ENCODE results near the gene LYRM4.
A peak's percentile ranks its signal among the peaks of the same experiment; 100 is the strongest.

Gene LYRM4

DNA sequence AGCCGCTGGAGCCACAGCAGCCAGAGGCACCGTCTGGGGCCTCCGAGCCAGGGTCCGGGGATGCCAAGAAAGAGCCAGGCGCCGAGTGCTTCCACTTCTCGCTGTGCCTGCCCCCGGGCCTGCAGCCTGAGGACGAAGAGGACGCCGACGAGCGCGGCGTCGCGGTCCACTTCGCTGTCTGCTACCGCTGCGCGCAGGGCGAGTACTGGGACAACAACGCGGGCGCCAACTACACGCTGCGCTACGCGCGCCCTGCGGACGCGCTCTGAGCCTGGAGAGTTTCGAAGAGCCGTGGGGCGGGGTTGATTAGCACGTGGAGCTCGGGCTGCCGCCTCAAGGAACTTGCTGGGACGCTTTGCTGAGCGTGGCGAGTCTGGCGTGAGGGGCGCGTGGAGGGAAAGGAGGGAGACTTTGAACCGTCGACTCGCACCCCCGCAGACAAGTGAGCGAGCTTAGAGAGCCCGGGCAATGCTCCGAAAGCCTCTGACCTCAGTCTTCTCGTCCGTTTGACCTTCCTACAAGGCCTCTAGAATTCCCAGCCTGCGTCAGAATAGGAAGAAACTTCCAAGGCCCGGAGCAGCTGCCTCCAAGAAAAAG, 174.4 kb downstream of the LYRM4 start:
- no peak overlapping the region for H3K27ac ChIP-seq
- DNase-seq (ENCODE audit: low read depth, low spot score): no peak

DNA sequence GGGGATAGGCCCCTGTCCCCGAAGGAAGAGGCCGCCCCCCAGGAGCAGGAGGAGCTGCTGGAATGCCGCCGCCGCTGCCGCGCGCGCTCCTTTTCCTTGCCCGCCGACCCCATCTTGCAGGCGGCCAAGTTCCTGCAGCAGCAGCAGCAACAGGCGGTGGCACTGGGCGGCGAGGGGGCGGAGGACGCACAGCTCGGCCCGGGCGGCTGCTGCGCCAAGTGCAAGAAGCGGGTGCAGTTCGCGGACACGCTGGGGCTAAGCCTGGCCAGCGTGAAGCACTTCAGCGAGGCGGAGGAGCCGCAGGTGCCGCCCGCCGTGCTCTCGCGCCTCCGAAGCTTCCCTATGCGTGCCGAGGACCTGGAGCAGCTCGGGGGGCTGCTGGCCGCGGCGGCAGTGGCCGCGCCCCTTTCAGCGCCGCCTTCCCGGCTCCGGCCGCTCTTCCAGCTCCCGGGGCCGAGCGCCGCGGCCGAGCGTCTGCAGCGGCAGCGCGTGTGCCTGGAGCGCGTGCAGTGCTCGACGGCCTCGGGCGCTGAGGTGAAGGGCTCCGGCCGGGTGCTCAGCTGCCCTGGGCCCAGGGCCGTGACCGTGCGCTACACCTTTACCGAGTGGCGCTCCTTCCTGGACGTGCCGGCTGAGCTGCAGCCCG, 175.0 kb downstream of the LYRM4 start:
- DNase-seq (ENCODE audit: low read depth, low spot score): no peak
- no peak overlapping the region for H3K27ac ChIP-seq

DNA sequence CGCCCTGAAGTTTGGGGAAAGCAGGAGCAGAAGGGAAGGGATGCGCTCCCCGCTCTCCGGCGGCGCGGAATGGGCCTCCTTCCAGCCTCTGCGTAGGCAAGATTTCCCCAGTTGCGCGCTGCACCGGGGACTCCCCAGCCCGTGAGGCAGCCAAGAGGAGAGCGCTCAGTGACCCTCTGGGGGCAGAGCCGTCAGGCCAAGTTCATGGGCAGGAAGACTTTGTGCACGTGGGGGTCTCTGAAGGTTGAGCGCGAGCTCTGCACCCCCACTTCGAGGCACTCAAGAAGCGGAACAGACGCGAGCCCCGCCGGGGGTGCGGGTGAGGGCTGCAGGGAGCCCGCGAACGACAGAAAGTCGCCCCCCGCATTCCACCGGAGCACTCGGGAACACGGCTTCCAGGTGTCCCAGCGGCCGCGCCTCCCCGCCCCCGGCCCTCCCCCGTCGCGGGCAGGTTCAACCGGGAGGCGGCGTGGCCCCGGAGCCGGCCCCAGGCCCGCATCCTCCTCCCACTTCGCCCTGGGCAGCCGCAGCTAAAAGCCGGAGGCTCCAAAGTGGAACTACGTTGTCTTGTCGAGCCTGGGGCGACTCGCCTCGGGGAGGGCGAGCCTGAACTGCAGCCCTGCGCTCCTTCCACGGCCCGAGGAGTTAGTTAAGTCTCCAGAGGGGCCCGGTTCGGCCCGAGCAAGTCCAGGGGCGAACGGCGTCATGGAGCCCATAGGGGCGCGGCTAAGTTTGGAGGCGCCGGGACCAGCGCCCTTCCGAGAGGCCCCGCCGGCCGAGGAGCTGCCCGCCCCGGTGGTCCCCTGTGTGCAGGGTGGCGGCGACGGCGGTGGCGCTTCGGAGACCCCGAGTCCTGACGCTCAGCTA, 175.7 kb downstream of the LYRM4 start, which contains the start of gene PPP1R3G:
PPP1R3G (plus strand) TSS at position 561 of the 867 bp plus-strand sequence; CDS start at position 706, 145 bp downstream.
- no peak for DNase-seq (ENCODE audit: low read depth, low spot score)
- H3K27ac ChIP-seq: no peak within 1 kb of the TSS

DNA sequence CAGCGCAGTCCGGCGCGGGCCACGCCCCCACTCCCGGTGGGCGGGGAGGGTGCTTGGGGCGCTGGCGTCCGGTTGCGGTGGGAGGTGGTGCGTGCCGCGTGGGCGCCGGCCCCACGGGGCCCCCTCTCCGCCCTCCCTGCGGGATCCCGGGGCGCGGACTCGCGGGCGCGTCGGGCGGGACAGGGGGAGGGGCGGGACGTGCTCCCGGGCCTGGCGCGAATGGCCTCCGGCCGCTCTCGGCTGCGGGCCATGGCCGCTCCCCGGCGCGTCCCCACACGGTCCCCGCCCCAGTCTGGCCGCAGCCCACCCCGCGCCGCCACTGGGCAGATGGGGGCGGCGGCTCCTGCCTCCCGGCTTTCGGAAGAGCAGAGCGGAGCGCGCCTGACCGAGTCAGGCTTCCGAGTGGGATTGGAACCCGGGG, 176.4 kb downstream of the LYRM4 start:
- DNase-seq (ENCODE audit: low read depth, low spot score): no peak
- no peak overlapping the region for H3K27ac ChIP-seq

DNA sequence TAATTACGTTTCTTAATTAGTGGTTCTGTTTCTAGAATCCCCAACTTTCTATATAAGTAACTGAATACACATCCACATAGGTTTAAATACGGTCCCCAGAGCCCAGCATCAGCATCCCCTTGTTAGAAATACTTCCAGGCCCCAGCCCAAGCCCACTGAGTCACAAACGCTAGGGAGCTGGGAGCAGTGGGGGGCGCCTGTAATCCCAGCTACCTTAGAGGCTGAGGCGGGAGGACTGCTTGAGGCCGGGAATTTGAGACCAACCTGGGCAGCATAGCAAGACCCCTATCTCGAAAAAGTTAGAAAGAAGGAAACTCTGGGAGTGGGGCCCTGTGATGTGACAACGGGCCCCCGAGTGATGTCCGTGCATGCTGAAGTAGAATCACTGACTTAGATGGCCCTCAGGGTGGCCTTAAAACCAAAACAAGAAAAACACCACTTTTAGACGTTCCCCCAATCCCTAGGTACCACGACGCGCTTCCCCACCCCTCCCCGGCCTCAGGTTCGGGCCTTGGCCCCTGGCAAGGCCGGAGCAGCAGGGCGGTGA, 176.9 kb downstream of the LYRM4 start:
- no peak for DNase-seq (ENCODE audit: low read depth, low spot score)
- no peak overlapping the region for H3K27ac ChIP-seq

DNA sequence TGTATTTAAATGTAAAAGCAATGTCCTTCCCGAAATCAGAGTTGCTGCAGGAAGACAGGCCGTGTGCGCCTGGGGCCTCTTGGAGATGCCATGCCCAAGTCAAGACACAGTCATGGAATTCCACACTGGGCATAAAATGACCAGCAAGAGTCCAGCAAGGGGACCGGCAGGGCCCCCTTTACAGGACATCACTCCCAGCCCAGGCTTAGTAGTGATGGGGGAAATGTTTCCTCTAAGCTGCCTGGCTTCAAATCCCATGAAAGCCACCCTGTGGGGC, 177.5 kb downstream of the LYRM4 start:
- no peak for DNase-seq (ENCODE audit: low read depth, low spot score)
- peak overlapping the region; percentile 49 for H3K27ac ChIP-seq

DNA sequence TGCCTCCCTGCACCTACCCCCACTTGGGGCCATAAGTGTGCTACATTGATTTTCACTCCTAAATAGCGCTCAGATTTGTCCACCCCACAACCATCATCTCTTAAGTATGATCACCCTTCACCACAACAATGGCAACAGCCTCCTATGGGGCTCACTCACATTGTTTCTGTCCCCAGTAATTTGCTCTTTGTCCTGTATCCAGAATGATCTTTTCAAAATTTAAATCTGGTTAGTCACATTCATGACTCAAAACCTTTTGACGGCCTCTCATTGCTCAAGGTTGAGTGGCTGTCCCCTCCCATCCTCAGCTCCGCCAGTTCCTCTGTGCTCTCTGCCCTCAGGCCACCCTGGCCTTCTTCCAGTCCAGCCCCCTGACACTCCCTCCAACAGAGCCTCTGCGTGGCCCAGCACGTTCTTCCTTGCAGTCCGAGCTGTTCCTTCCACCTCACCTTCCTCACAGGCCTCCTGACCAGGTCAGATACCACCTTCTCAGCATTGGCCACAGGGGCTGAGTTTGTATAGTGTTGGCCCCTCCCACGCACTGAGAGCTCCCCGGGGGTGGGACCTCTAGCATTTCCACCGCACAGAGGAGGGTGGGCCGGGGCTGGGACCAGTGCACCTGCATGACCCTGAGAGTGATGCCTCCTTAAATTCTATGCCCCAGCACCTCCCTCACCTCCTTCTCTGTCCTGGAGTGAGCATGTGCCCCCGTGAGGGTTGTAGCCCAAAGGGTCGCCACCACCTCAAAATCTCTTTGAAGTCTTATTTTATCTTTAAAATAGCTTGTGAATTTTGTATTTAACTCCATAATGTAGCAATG, 178.1 kb downstream of the LYRM4 start:
- DNase-seq (ENCODE audit: low read depth, low spot score): peak; percentile 89
- peak overlapping the region; percentile 49 for H3K27ac ChIP-seq

DNA sequence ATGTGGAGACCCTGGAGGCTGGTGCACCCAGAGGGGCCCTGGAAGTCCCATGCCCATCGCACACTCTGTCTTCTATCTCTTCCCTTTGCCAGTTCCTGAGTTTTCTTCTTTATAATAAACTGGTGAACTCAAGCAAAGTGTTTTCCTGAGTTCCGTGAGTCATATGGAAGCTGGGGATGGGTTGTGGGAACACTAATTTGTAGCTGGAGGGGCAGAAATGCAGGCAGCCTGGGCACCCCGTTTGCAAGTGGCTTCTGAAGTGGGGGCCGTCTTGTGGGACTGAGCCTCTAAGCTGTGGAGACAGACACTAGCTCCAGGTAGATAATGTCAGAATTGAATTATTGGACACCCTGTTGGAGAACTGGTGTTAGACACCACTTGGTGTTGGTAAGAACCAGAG, 178.8 kb downstream of the LYRM4 start:
- peak overlapping the region; percentile 49 for H3K27ac ChIP-seq
- DNase-seq (ENCODE audit: low read depth, low spot score): no peak

DNA sequence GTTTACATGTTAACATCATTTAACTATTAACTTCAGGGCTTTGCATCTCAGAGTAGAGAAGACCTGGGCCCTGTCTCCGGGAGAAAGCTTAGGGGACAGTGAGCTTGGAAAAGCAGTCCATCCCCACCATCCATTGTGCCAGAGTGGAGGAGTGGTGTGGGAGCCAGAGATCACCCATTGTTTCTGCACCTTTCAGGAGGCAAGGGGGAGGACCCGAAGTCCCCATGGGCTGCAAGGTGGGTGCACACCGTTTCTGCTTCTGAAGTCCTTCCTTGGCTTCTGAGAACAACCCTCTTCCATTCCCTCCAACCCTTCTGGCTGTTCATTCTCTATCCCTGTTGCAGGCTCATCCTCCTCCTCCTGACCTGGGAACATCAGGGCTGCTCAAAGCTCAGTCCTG, 179.6 kb downstream of the LYRM4 start:
- no peak overlapping the region for H3K27ac ChIP-seq
- DNase-seq (ENCODE audit: low read depth, low spot score): no peak

DNA sequence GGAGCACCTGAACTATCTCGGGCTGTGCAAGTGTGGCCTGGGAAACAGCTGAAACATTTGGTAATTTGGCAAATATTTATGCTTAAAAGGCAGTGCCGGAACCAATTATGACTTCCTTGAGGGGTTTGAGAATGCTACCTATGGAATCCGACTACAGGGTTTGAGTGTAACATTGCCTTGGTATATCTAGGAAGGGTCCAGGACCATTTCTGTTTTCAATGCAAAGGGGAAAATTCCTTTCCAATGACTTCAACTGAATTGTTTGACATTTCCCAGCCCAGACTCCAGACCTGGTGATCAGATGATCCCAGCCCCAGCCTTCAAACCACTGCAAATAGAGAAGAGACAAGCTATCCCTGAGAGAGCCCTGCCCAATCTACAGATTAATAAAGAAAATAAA, 180.2 kb downstream of the LYRM4 start:
- no peak overlapping the region for H3K27ac ChIP-seq
- DNase-seq (ENCODE audit: low read depth, low spot score): no peak

DNA sequence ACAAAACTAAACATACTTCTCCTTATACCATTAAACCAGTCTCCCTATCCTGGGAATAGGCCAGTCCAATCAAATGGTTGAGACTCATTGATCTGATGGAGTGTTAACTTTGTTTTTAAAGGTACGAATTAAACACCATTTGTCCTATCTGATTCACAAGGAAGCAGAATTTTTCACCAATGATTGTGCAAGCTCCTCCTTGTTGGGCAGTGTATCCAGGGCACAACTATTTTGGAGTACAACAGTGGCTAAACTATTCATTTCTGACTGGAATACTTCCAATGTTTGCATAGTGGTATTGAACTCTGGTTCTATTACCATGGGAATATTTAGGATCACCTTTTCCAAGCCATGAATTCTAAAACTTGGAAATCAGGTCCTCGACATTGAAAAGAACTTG, 181.1 kb downstream of the LYRM4 start:
- no peak overlapping the region for H3K27ac ChIP-seq
- DNase-seq (ENCODE audit: low read depth, low spot score): no peak

DNA sequence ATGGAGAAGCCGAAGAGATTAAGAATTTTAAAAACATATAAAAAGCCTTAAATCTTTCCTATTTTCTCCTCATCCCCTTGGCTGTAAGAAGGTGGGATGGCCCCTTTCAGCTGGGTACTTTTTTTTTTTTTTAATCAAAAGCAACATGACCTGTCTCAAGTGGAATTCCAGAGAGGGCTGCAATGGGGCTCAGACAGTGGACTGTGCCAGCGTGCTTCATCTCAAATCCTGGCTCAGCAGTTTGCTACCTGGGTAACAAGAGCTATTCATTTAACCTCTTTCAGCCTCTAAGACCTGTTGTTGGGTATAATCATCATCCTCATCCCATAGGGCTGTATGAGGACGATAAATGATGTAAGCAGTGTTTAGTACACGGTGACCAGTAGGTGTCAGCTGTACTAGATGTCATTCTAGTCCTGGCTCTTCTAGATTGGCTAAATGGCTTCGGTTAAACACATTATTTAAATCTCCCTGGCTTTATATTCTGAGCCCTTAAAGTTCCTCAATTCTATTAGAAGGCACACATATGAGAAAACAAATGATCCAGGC, 182.6 kb downstream of the LYRM4 start:
- H3K27ac ChIP-seq: no peak overlapping the region
- no peak for DNase-seq (ENCODE audit: low read depth, low spot score)

DNA sequence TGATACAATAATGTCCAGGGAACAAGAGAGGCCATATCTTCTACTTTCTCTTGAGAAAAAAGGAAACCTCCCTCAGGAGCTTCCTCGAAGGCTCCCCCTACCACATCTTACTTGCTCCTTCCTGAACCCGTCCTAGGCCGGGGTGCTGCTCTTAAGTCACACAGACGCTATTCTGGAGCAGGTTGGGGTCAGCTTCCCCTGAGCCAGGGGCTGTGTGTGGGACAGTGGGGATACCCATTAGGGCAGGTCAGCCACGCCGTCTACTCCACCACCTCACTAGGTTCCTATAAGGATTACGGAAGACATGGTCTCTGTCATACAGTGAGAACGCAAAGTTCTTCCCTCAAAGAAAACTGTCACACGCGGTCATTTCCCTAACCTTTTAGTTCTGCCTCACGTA, 183.8 kb downstream of the LYRM4 start:
- H3K27ac ChIP-seq: no peak overlapping the region
- DNase-seq (ENCODE audit: low read depth, low spot score): no peak

DNA sequence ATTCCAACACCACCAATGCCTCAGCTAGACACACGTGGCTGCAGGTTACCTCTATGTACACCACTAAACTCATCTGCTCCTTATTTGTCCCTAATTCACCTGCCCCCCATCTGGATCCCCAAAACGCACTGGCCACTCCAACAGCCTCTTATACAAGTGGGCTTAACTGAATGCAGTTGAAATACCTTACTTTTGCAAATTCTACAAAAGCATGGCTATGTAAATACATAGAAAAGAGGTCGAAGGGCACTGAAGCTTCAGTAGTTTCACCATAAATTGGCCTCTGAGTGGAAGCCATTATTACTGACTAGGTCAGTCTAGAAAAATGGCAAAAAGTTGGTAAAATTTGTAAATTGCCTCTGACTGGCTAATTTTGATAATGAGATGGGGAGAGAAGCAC, 186.8 kb downstream of the LYRM4 start:
- DNase-seq (ENCODE audit: low read depth, low spot score): no peak
- no peak overlapping the region for H3K27ac ChIP-seq

DNA sequence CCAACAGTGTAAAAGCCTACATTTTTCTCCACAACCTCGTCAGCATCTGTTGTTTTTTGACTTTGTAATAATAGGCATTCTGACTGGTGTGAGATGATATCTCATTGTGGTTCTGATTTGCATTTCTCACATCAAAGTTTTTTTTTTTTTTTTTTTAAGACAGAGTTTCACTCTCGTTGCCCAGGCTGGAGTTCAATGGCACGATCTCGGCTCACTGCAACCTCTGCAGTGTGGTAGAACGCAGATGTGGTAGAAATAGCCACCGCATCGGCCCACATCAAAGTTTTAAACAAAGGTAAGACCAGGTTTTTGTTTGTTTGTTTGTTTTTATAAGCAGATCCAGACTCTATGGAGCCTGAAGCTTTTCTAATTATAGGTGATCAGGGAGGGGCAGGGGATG, 188.3 kb downstream of the LYRM4 start:
- H3K27ac ChIP-seq: no peak overlapping the region
- DNase-seq (ENCODE audit: low read depth, low spot score): no peak

DNA sequence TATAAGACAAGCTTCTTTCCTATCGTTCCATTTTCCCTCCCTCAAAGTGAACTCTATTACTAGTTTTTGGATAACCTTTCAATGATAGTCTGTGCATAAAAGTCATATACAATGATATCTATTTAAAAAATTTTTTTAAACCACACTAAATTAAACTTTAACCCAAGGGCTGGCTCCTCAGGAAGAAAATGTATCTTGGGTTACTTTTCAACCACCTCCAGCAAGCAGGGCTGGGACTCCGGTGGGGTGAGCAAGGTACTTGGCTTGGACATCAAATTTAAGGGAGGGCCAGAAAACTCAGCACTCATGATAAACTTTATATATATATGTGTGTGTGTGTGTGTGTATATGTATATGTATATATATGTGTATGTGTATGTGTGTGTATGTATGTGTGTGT, 189.5 kb downstream of the LYRM4 start:
- no peak overlapping the region for H3K27ac ChIP-seq
- no peak for DNase-seq (ENCODE audit: low read depth, low spot score)

DNA sequence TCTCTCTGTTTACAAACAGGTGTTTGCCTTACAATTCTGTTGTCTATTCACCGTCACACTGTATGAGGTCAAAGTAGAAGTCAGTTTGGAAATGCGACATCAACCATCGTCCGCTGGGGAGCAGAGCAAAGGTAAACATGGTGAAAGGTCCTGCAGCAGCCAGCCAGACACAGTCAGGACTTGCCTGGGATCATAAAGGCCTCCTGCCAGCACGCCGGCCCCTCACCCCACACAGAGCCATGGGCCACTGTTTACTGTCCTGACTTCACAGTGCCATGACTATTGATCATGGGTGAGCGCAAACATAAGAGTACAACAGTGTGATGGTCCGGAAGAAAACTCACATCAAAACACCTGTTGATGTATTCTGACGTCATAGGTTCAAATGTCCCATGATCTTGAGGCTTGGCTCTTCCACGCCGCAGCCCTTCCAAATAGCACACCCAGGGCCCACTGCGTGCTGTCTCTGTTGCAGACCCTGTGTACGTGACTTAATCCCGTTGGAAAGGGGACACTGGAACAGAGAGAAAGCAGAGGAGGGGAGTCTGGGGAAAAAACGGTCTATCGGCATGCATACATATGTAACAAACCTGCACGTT, 192.5 kb downstream of the LYRM4 start:
- no peak for DNase-seq (ENCODE audit: low read depth, low spot score)
- H3K27ac ChIP-seq: no peak overlapping the region

DNA sequence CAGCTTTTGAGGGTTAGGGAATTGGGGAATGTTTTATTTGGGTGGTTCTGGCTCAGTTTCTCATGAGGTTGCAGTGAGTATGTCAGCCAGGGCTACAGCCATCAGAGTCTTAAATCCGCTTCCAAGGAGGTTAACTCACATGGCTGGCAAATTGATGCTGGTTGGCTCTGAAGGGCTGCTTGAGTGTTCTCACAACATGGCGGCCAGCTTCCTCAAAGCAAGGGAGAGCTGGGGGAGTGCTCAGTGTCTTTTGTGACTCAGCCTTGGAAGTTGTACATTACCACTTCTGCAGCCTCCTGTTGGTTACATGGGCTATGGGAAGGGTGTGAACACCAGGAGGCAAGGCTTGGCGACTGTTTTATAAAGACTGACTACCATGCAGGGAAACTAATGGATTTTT, 193.4 kb downstream of the LYRM4 start:
- no peak overlapping the region for H3K27ac ChIP-seq
- no peak for DNase-seq (ENCODE audit: low read depth, low spot score)

DNA sequence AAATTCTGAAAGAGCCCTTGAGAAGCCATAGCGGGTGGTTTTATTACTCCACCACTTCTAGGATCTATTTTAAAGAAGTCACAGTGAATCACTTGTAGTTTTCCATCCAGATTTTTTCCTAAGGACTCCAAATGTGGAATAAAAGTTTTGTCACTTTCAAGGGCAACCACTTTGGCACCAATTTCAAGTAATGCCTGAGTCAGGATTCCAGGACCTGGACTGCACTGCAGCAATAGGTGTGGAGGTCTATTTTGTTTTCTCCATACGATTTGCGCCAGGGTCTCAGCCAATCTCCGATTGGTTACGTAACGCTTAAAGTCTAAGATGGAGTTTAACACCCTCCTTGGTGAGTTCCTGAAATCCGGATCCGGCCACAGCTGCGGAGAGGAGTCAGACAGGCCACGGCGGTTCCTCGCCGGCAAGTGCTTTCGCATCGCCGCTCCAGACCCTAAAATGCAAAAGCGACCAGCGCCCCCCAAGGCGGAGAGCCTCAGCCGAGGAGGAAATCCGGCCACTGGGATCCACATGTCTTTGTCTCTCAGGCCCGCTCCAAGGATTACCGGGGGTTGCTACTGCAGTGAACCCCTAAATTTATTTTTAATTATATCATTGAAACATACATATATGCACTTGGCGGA, 194.2 kb downstream of the LYRM4 start:
- DNase-seq (ENCODE audit: low read depth, low spot score): no peak
- H3K27ac ChIP-seq: no peak overlapping the region
